ENCODE results near the gene MED23.

Gene MED23

GRCh38 chr6:131597446-131597845 lies 30.6 kb downstream of the MED23 start:
- H3K4me3 ChIP-seq (ENCODE audit: low read length), result no peak overlapping the region
- peak; percentile 45 for TF ChIP-seq CTCF (conservative IDR thresholded peaks at IDR 0.05; ENCODE audit: low read depth, low read length)
- DNase-seq (ENCODE audit: low read depth), result no peak

GRCh38 chr6:131594074-131594473 lies 34.0 kb downstream of the MED23 start:
- no peak overlapping the region for H3K4me3 ChIP-seq (ENCODE audit: low read length)
- DNase-seq (ENCODE audit: low read depth), result no peak
- no peak for TF ChIP-seq CTCF (conservative IDR thresholded peaks at IDR 0.05; ENCODE audit: low read depth, low read length)

GRCh38 chr6:131592935-131593334 lies 35.1 kb downstream of the MED23 start:
- H3K4me3 ChIP-seq (ENCODE audit: low read length), result no peak overlapping the region
- no peak for DNase-seq (ENCODE audit: low read depth)
- TF ChIP-seq CTCF (conservative IDR thresholded peaks at IDR 0.05; ENCODE audit: low read depth, low read length), result no peak

- no peak for DNase-seq (ENCODE audit: low read depth)
- TF ChIP-seq CTCF (conservative IDR thresholded peaks at IDR 0.05; ENCODE audit: low read depth, low read length), result no peak
- H3K4me3 ChIP-seq (ENCODE audit: low read length), result no peak overlapping the region
These were observed 39.4 kb downstream of the MED23 start for GRCh38 chr6:131588643-131589042.

GRCh38 chr6:131587909-131588308 lies 40.1 kb downstream of the MED23 start:
- DNase-seq (ENCODE audit: low read depth), result no peak
- H3K4me3 ChIP-seq (ENCODE audit: low read length), result no peak overlapping the region
- no peak for TF ChIP-seq CTCF (conservative IDR thresholded peaks at IDR 0.05; ENCODE audit: low read depth, low read length)

- TF ChIP-seq CTCF (conservative IDR thresholded peaks at IDR 0.05; ENCODE audit: low read depth, low read length), result no peak
- no peak for DNase-seq (ENCODE audit: low read depth)
- no peak overlapping the region for H3K4me3 ChIP-seq (ENCODE audit: low read length)
These were observed 41.5 kb downstream of the MED23 start for GRCh38 chr6:131586543-131586942.

GRCh38 chr6:131581523-131581922 lies 46.5 kb downstream of the MED23 start:
- TF ChIP-seq CTCF (conservative IDR thresholded peaks at IDR 0.05; ENCODE audit: low read depth, low read length), result no peak
- no peak overlapping the region for H3K4me3 ChIP-seq (ENCODE audit: low read length)
- DNase-seq (ENCODE audit: low read depth), result no peak
